ENCODE data around the gene XIST.

DNA sequence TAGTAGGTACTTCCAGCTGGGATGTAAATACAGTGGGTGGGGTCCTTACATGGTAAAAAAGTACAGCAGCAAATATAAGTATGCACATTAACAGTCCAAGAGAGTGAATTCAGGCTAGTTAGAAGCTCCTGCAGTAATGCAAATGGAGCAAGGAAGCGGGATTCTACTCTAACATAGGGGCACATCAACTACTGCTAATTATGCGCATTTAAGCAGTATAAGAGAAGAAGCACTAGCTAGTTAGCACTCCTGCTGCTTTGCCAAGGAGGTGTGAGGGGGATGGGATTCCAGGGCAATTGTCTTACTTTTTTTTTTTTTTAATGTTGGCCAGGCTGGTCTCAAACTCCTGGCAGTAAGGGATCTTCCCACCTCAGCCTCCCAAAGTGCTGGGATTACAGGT, 5.4 kb downstream of the XIST start:
- TF ChIP-seq GATA3 (IDR thresholded peaks at IDR 0.05; ENCODE audit: low read depth, low read length) = no peak
- no peak for TF ChIP-seq GATA2 (IDR thresholded peaks at IDR 0.05; ENCODE audit: low read depth, low read length)
